Esophagus squamous epithelium (tissue), 4 donors: ENCODE results near the gene QSER1.
"Not testable (repeated sequence)": the region's sequence is repeated elsewhere in the genome, so short reads cannot be mapped to it uniquely, and the experiment has no call there.

Source experiments
- CTCF ChIP-seq, 6 experiments: fragments of 450-650 bp in 4 of 6; fragments of 200-600 bp in 2 of 6; sonication (generic) in 2 of 6; IDR thresholded peaks; one replicate each; pipeline ENCODE4 v1.5.1; 2016 to 2019; ENCODE audit warnings: antibody characterized with exemption in 6 of 6, mild to moderate bottlenecking in 4 of 6, moderate library complexity in 4 of 6
- POLR2A ChIP-seq, 4 donors: fragments of 450-650 bp; IDR thresholded peaks; one replicate each; pipeline ENCODE4 v1.6.1; 2017; ENCODE audit warnings: antibody characterized with exemption in 4 of 4, mild to moderate bottlenecking in 4 of 4, moderate library complexity in 3 of 4

- not testable (repeated sequence) for TF ChIP-seq POLR2A, CTCF (IDR thresholded peaks at IDR 0.05)
Measured at GRCh38 chr11:32937283-32937682, 44.7 kb downstream of the QSER1 start.
